ENCODE measurements around the gene MIDN. TPM values are rescaled to one million over a fixed set of nuclear protein-coding genes. Genes with fewer than 3 reads are reported as not detected.
A peak's percentile ranks its signal among the peaks of the same experiment; 100 is the strongest.

MIDN gene
- total RNA-seq, 1 donor from 2014 or later, result 68.3 TPM

GRCh38 chr19:1278074-1278473 lies 29.7 kb downstream of the MIDN start:
- Mint-ChIP-seq H3K27me3 (ENCODE audit: low read depth) (no peaks in the 10 kb centered on the region), H3K4me3 (ENCODE audit: unreplicated experiment) (no peak overlapping the region), H3K9me3 (ENCODE audit: low read depth) (no peaks in the 10 kb centered on the region), H3K4me1 (ENCODE audit: low read depth) (peaks cover 23% of the 10 kb centered on the region), H3K27ac (ENCODE audit: unreplicated experiment) (no peak overlapping the region), H3K36me3 (ENCODE audit: low read depth) (peaks cover 9% of the 10 kb centered on the region)
- no peak for TF ChIP-seq CTCF (IDR thresholded peaks at IDR 0.05)
- DNase-seq (ENCODE audit: low spot score), result no peak

GRCh38 chr19:1278713-1279660 lies 30.6 kb downstream of the MIDN start:
- H3K27me3 Mint-ChIP-seq (ENCODE audit: low read depth), result no peaks in the 10 kb centered on the region
- no peak overlapping the region for H3K27ac Mint-ChIP-seq (ENCODE audit: unreplicated experiment)
- no peak overlapping the region for H3K4me3 Mint-ChIP-seq (ENCODE audit: unreplicated experiment)
- peaks cover 15% of the 10 kb centered on the region for H3K4me1 Mint-ChIP-seq (ENCODE audit: low read depth)
- H3K36me3 Mint-ChIP-seq (ENCODE audit: low read depth), result peaks cover 2% of the 10 kb centered on the region
- no peaks in the 10 kb centered on the region for H3K9me3 Mint-ChIP-seq (ENCODE audit: low read depth)
- no peak for TF ChIP-seq CTCF (IDR thresholded peaks at IDR 0.05)
- no peak for DNase-seq (ENCODE audit: low spot score)

GRCh38 chr19:1279782-1280341 lies 31.5 kb downstream of the MIDN start:
- Mint-ChIP-seq H3K27me3 (ENCODE audit: low read depth) (no peaks in the 10 kb centered on the region), H3K4me3 (ENCODE audit: unreplicated experiment) (no peak overlapping the region)
- DNase-seq (ENCODE audit: low spot score), result no peak

GRCh38 chr19:1280636-1281568 lies 32.5 kb downstream of the MIDN start:
- H3K36me3 Mint-ChIP-seq (ENCODE audit: low read depth), result peaks cover 2% of the 10 kb centered on the region
- TF ChIP-seq CTCF (IDR thresholded peaks at IDR 0.05), result no peak
- H3K27me3 Mint-ChIP-seq (ENCODE audit: low read depth), result no peaks in the 10 kb centered on the region
- no peak for DNase-seq (ENCODE audit: low spot score)
- H3K4me3 Mint-ChIP-seq (ENCODE audit: unreplicated experiment), result no peak overlapping the region
- H3K27ac Mint-ChIP-seq (ENCODE audit: unreplicated experiment), result no peak overlapping the region
- H3K9me3 Mint-ChIP-seq (ENCODE audit: low read depth), result no peaks in the 10 kb centered on the region
- H3K4me1 Mint-ChIP-seq (ENCODE audit: low read depth), result peaks cover 9% of the 10 kb centered on the region

More at GRCh38 chr19:1279782-1280341, 31.5 kb downstream of the MIDN start:
- Mint-ChIP-seq H3K9me3 (ENCODE audit: low read depth) (no peaks in the 10 kb centered on the region), H3K4me1 (ENCODE audit: low read depth) (peaks cover 9% of the 10 kb centered on the region), H3K27ac (ENCODE audit: unreplicated experiment) (peak overlapping the region; percentile 27), H3K36me3 (ENCODE audit: low read depth) (peaks cover 2% of the 10 kb centered on the region)
- peak; percentile 94 for TF ChIP-seq CTCF (IDR thresholded peaks at IDR 0.05)
